CD4-positive, alpha-beta T cell treated with Interferon gamma for 1 hour (primary cell): ENCODE results near the gene CYP2J2.
"Not testable (repeated sequence)": the region's sequence is repeated elsewhere in the genome, so short reads cannot be mapped to it uniquely, and the experiment has no call there.

Experiments used
- DNase-seq: peaks from one replicate; pipeline ENCODE4 v3.0.0-alpha.2; 2020

CYP2J2 gene

DNA sequence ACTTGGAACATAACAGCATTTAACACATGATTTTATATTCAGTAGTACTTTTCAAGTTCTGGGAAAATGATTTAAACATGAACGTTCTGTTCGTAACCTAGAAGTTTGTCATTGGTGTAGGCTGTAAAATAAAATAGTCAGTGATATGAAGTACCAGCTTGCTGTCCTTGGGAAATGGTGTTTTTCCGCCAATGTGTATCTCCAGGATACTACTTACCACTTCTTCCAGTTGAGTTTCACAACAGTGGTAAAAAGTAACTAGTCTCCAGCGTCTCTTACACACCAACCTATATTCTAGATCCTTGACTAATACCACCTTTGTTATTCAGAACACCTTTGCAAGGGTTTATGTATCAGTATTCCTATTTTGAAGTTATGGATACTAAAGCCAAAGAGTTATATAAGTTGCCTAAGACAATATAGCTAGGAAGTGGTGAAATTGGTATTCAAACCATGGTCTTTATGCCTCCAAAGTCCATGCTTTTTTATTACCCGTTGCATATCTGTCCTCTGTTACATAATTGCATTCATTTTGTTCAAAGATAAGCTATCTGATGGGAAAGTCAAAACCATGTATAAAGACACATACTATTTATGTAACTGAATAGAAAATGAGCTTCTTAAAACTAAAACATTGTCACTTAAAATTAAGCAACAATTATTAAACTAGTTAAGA, 68.8 kb downstream of the CYP2J2 start:
- DNase-seq, result no peak

DNA sequence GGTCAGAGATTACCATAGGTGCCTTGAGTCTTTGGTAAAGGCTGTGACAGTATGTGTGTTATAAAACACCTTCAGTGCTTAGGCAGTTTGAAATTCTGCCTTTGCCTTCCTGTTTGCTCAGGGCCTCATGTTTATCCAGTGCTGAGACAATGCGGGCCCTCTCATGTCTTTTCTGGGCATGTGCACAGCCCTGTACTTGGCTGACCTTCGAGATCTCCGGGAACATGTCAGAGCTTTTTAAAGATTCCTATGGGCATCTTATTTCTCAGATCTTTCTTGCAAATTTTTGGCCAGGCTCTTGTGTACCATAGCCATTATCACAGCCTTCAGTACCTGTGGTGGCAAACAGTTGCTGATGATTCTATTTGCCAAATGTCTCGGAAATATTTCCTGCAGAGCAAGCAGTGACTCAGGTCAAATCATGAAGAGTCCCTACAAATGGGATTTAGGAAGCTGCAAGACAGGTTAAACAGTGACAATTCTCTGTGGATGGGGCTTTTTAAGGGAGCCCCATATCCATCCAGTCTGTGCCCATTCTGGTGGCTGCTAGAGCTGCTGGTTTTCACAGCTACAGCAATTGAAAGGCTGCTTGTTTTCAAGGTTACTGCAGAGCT, 69.7 kb downstream of the CYP2J2 start:
- DNase-seq, result no peak

DNA sequence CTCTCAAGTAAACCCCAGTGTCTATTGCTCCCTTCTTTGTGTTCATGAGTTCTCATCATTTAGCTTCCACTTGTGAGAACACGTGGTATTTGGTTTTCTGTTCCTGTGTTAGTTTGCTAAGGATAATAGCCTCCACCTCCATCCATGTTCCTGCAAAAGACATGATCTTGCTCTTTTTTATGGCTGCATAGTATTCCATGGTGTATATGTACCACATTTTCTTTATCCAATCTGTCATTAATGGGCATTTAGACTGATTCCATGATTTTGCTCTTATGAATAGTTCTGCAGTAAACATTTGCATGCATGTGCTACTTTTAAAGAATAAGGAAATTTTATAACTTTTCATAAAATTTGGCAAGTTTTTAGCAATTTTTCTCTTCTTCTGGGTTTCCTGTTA, 71.3 kb downstream of the CYP2J2 start:
- DNase-seq, result not testable (repeated sequence)

DNA sequence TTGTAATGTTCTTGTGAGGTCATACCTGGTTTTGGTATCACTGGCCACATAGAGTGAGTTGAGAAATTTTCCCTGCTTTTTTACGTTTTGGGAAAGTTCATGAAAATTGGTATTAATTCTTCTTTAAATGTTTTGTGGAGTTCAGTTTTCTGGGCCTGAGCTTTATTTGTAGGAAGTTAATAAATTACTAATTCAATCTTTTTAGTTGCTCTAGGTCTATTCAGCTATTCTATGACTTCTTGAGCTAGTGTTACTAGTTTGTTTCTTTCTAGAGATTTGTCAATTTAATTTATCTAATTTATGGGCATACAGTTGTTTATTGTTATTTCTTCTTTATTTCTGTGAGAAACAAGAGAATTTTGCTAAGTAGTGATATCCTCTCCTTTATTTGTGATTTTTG, 74.5 kb downstream of the CYP2J2 start:
- no peak for DNase-seq

DNA sequence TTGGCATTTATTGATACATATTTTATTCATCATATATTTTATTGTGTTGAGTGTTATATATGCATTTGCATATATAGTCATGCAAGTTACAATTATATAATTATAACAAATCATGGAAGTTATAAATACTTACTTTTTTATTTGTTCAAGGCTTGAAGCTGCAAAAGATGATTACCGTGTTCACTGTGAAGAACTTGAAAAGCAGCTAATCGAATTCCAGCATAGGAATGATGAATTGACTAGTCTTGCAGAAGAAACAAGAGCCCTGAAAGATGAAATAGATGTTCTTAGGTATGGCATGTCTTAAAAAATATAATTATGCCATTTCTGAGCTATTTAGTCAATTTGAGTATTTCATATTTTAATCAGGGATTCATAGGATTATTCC, 79.7 kb downstream of the CYP2J2 start:
- no peak for DNase-seq

DNA sequence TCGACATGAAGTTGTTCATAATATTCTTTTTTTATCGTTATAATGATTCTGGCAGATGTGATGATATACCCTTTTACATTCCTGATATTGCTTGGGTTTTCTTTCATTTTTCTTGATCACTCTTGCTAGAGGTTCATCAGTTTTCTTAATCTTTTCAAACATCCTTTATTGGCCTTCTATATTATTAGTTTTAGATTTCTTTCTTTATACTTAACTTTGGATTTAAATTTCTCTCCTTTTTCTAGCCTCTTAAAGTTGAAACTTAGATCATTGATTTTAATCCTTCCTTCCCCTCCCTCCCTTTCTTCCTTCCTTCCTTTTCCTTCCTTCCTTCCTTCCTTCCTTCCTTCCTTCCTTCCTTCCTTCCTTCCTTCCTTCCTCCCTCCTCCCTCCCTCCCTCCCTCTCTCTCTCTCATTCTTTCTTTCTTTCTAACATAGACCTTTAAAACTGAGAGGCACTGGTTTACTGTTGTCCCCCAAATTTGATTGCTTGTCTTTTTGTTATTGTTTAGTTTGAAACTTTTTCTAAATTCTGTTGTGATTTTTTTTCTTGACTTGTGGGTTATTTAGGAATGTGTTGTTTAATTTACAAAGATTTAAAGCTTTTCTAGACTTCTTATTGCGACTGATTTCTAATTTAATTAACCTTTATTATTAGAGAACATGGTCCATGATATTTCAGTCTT, 80.2 kb downstream of the CYP2J2 start:
- no peak for DNase-seq

DNA sequence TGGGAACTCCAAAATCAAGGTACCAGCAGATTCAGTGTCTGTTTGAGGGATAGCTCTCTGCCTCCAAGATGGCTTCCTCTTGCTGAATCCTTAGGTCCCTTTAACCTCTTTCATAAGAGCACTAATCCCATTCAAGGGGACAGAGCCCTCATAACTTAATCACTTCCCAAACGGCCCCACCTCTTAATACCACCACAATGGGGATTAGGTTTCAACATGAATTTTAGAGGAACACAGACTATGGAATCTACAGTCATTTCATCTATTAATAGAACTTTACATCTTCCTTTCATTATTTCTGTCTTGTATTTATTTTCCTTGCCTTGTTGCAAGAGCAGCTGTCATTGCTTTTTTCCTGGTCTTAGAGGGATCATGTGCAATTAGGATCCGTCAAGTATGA, 81.5 kb downstream of the CYP2J2 start:
- no peak for DNase-seq
